NCI-H774 (cell line): ENCODE data around the gene OCA2.
"Not testable (repeated sequence)": the region's sequence is repeated elsewhere in the genome, so short reads cannot be mapped to it uniquely, and the experiment has no call there.

Experiments used
- DNase-seq: peaks from one replicate; lab custom pipeline; 2025; lab: John Stamatoyannopoulos, UW

The OCA2 gene

GRCh38 chr15:27768732-27769475, 330.2 kb downstream of the OCA2 start:
- DNase-seq, result no peak

GRCh38 chr15:27767918-27768640, 331.0 kb downstream of the OCA2 start:
- DNase-seq, result no peak

- DNase-seq, result not testable (repeated sequence)
Measured at GRCh38 chr15:27767430-27767829, 331.7 kb downstream of the OCA2 start.

GRCh38 chr15:27764339-27764738, 334.8 kb downstream of the OCA2 start:
- no peak for DNase-seq

- no peak for DNase-seq
Measured at GRCh38 chr15:27763514-27763913, 335.6 kb downstream of the OCA2 start.

- no peak for DNase-seq
Measured at GRCh38 chr15:27762471-27762870, 336.6 kb downstream of the OCA2 start.

- no peak for DNase-seq
Measured at GRCh38 chr15:27757052-27757451, 342.1 kb downstream of the OCA2 start.

GRCh38 chr15:27752691-27753090, 346.4 kb downstream of the OCA2 start:
- DNase-seq, result no peak

GRCh38 chr15:27747997-27748396, 351.1 kb downstream of the OCA2 start:
- no peak for DNase-seq

- DNase-seq, result no peak
Measured at GRCh38 chr15:27746401-27746955, 352.6 kb downstream of the OCA2 start.

GRCh38 chr15:27744641-27745040, 354.5 kb downstream of the OCA2 start:
- no peak for DNase-seq

GRCh38 chr15:27743638-27744037, 355.5 kb downstream of the OCA2 start:
- DNase-seq, result no peak

GRCh38 chr15:27742751-27743477, 356.2 kb downstream of the OCA2 start:
- DNase-seq, result no peak

- no peak for DNase-seq
Measured at GRCh38 chr15:27741226-27741860, 357.8 kb downstream of the OCA2 start.

GRCh38 chr15:27734785-27735495, 364.2 kb downstream of the OCA2 start:
- DNase-seq, result no peak

GRCh38 chr15:27731776-27732175, 367.3 kb downstream of the OCA2 start:
- DNase-seq, result no peak

GRCh38 chr15:27730868-27731267, 368.2 kb downstream of the OCA2 start:
- no peak for DNase-seq

- DNase-seq, result no peak
Measured at GRCh38 chr15:27725731-27726130, 373.4 kb downstream of the OCA2 start.

- DNase-seq, result no peak
Measured at GRCh38 chr15:27723821-27724220, 375.3 kb downstream of the OCA2 start.

GRCh38 chr15:27722102-27722501, 377.0 kb downstream of the OCA2 start:
- DNase-seq, result no peak

- no peak for DNase-seq
Measured at GRCh38 chr15:27714675-27715074, 384.4 kb downstream of the OCA2 start.
